ENCODE data around the gene FCN2.

The FCN2 gene

DNA sequence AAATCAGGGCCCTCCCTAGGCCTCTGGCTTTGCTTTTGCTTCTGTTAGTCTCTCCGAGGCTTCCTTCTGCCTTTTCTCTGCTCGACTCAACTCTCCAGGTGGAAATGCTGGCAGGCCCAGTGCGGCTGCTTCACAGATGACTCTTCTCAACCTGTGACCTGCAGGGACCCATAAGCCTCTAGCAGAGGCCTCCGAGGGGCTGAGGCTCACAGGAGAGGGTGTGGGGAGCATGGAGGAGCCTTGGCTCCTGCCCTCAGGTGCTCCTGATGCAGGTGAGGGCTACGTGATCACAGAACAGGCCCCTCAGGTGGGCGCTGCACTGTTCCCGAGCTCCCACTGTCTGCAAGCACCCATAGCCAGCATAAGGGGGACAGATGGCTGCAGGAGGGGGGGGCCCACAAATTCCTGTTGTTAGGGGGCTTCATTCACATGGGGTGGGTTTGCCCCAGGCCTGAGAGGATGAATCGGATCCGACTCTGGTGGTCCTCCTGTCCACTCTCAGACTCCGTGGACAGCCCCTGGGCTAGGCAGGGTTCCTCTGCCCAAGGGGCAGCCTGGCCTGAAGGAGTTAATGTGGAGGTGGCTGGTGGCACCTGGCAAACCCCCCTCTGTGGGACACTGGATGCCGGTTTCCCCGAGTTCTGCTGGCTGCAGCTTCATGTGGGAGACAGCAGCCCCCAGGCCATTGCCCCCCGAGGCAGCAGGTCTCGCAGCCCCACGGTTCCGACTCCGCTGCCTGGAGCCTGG is 10.9 kb upstream of the FCN2 start:
- Histone ChIP-seq H3K27ac (ENCODE audit: low read depth, low read length, poor library complexity, severe bottlenecking) (peak overlapping the region; percentile 86), H3K4me2 (ENCODE audit: low read length) (peak overlapping the region; percentile 91), H3K4me3 (ENCODE audit: low read depth, low read length, poor library complexity, severe bottlenecking) (peak overlapping the region; percentile 99)

DNA sequence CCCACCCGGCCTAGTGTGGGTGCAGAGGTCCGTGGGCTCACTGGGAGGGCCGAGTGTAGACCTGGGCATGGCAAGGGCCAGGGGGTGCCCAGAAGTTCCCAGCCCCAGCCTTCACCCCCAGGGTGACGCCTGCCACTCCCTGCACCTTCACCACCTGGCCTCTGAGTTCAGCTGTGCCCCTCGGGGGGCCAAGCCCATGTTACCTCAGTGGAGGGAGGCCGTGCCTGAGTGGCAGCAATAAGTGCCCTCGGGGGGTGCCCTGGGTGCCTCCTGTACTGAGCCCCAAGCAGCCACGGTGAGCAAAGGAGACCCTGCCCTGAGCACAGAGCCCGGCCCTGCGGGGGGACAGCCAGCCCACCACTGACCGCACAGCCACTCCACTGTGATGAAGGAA is 10.3 kb upstream of the FCN2 start:
- Histone ChIP-seq H3F3A (ENCODE audit: insufficient read depth, low read length) (no peaks in the 10 kb centered on the region), H4K20me1 (ENCODE audit: insufficient read depth, low read length) (no peaks in the 10 kb centered on the region), H3K9ac (ENCODE audit: low read length) (peak overlapping the region; percentile 97), H3K4me3 (ENCODE audit: low read depth, low read length, poor library complexity, severe bottlenecking) (peak overlapping the region; percentile 99), H3K36me3 (ENCODE audit: insufficient read depth, low read length) (peaks cover 54% of the 10 kb centered on the region), H3K27ac (ENCODE audit: low read depth, low read length, poor library complexity, severe bottlenecking) (peak overlapping the region; percentile 86), H3K4me2 (ENCODE audit: low read length) (peak overlapping the region; percentile 91), H3K9me2 (ENCODE audit: low read depth, low read length) (no peaks in the 10 kb centered on the region), H3K79me2 (ENCODE audit: insufficient read depth, low read length) (peaks cover 54% of the 10 kb centered on the region), H2AFZ (ENCODE audit: low read length) (no peak overlapping the region), H3K9me3 (ENCODE audit: low read length) (peaks cover 23% of the 10 kb centered on the region), H3K4me1 (ENCODE audit: insufficient read depth, low read length, severe bottlenecking) (peaks cover 33% of the 10 kb centered on the region), H3K27me3 (ENCODE audit: insufficient read depth, low read length) (no peaks in the 10 kb centered on the region)
- TF ChIP-seq EZH2 (IDR thresholded peaks at IDR 0.05; ENCODE audit: borderline replicate concordance, low read length), result no peak
- TF ChIP-seq, protein P1, sequence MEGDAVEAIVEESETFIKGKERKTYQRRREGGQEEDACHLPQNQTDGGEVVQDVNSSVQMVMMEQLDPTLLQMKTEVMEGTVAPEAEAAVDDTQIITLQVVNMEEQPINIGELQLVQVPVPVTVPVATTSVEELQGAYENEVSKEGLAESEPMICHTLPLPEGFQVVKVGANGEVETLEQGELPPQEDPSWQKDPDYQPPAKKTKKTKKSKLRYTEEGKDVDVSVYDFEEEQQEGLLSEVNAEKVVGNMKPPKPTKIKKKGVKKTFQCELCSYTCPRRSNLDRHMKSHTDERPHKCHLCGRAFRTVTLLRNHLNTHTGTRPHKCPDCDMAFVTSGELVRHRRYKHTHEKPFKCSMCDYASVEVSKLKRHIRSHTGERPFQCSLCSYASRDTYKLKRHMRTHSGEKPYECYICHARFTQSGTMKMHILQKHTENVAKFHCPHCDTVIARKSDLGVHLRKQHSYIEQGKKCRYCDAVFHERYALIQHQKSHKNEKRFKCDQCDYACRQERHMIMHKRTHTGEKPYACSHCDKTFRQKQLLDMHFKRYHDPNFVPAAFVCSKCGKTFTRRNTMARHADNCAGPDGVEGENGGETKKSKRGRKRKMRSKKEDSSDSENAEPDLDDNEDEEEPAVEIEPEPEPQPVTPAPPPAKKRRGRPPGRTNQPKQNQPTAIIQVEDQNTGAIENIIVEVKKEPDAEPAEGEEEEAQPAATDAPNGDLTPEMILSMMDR (IDR thresholded peaks at IDR 0.05; ENCODE audit: low read length), result no peak

More for the DNA sequence above, 10.9 kb upstream of the FCN2 start:
- no peaks in the 10 kb centered on the region for H4K20me1 ChIP-seq (ENCODE audit: insufficient read depth, low read length)
- peaks cover 57% of the 10 kb centered on the region for H3K36me3 ChIP-seq (ENCODE audit: insufficient read depth, low read length)
- no peaks in the 10 kb centered on the region for H3K27me3 ChIP-seq (ENCODE audit: insufficient read depth, low read length)
- peaks cover 60% of the 10 kb centered on the region for H3K79me2 ChIP-seq (ENCODE audit: insufficient read depth, low read length)
- peaks cover 18% of the 10 kb centered on the region for H3K9me3 ChIP-seq (ENCODE audit: low read length)
- TF ChIP-seq EZH2 (IDR thresholded peaks at IDR 0.05; ENCODE audit: borderline replicate concordance, low read length), result no peak
- TF ChIP-seq, protein P1 (IDR thresholded peaks at IDR 0.05; ENCODE audit: low read length), result no peak
- H3K9me2 ChIP-seq (ENCODE audit: low read depth, low read length), result no peaks in the 10 kb centered on the region
- H3K9ac ChIP-seq (ENCODE audit: low read length), result peak overlapping the region; percentile 97; the same call in 1 of the 2 replicates
- no peak overlapping the region for H2AFZ ChIP-seq (ENCODE audit: low read length)
- H3F3A ChIP-seq (ENCODE audit: insufficient read depth, low read length), result no peaks in the 10 kb centered on the region
- H3K4me1 ChIP-seq (ENCODE audit: insufficient read depth, low read length, severe bottlenecking), result peaks cover 33% of the 10 kb centered on the region

DNA sequence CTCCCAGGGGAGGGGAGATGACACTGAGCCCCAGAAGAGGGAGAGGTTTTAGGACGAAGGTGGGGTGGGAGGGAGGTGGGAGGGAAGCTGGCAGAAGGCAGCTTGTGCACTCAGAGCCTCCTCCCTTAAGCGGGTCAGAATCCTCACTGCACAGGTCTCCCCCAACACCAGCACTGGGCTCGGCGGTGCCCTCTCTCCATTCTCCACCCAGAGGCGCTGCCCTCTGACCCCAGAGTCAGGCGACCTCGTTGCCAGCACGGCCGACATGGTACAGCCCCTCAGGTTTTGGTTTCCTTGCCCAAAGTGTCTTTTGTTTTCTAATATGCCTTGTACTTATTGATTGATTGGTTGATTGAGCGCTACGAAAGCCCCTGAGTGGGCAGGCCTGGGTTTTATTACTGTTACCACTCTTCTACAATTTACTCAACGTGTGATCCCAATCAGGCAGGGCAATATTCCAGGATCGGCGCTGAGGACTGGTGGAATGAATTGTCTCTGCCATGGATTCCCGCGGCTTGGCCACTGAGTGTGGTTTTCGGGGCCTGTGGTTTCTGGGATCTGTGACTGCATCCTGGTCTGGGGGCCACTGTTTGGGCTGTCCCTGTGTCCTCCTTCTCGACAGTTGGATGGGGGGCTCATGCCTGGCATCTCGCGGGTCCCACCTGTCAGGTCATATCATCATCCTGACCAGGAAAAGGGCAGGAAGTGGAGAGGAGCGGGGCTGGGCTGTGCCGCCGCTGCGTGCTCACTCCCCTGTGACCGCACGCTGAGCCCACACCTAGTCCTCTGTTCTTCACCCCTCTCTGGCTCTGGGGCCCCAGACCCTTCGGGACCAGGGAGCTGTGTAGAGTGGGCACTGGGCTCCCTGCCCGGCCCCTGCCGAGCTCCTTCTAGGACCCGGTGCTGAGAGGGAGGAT is 9.6 kb upstream of the FCN2 start:
- TF ChIP-seq EZH2 (IDR thresholded peaks at IDR 0.05; ENCODE audit: borderline replicate concordance, low read length), result no peak
- TF ChIP-seq, protein P1 (IDR thresholded peaks at IDR 0.05; ENCODE audit: low read length), result peak; percentile 17
- no peaks in the 10 kb centered on the region for H3K27me3 ChIP-seq (ENCODE audit: insufficient read depth, low read length)
- H3K9ac ChIP-seq (ENCODE audit: low read length), result peak overlapping the region; percentile 97
- H3F3A ChIP-seq (ENCODE audit: insufficient read depth, low read length), result no peaks in the 10 kb centered on the region
- no peak overlapping the region for H2AFZ ChIP-seq (ENCODE audit: low read length)
- peak overlapping the region; percentile 99 for H3K4me3 ChIP-seq (ENCODE audit: low read depth, low read length, poor library complexity, severe bottlenecking)
- H3K79me2 ChIP-seq (ENCODE audit: insufficient read depth, low read length), result peaks cover 50% of the 10 kb centered on the region
- H3K9me2 ChIP-seq (ENCODE audit: low read depth, low read length), result no peaks in the 10 kb centered on the region
- H3K4me1 ChIP-seq (ENCODE audit: insufficient read depth, low read length, severe bottlenecking), result peaks cover 33% of the 10 kb centered on the region
- H3K9me3 ChIP-seq (ENCODE audit: low read length), result peaks cover 26% of the 10 kb centered on the region
- H3K36me3 ChIP-seq (ENCODE audit: insufficient read depth, low read length), result peaks cover 50% of the 10 kb centered on the region
- H4K20me1 ChIP-seq (ENCODE audit: insufficient read depth, low read length), result no peaks in the 10 kb centered on the region
- peak overlapping the region; percentile 86 for H3K27ac ChIP-seq (ENCODE audit: low read depth, low read length, poor library complexity, severe bottlenecking)
- H3K4me2 ChIP-seq (ENCODE audit: low read length), result peak overlapping the region; percentile 91
